Measurements from ENCODE around the gene KDM3B. TPM values are rescaled to one million over a fixed set of nuclear protein-coding genes. Genes with fewer than 3 reads are reported as not detected.

KDM3B gene
- total RNA-seq, 2 donors from 2014 or later = 61.2 to 85.1 TPM

DNA sequence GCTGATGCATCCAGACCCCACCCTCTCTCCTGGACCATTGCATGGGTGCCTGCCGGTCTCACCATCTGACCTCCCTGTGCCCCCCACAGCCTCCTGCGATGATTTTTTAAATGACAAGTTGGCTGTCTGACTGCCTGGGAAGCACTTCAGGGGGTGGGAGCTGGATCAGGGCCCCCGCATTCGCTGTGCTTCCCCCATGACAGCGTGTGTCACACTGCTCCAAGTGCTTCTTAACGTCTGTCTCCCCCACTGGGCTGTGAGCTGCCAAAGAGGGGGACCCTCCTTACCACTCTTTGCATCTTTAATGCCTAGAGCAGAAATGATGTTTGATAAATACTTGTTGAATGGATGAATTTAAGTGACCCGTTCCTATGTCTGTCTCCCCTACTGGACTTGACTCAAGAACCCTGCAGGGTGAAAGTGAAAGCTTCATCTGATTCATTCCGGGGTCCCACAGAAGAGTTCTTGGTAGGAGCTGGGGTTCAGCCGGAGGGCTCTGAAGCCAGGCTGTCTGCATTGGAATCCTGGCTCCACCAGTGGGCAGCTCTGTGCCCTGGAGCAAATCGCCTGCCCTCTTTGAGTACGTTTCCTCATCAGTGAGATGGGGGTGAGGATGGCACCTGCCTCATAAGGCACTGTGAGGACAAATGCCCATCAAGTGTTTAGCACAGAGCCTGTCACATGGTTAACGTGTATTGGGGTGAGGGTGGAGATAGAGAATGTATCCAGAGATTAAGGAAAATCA is 105.2 kb downstream of the KDM3B start:
- Histone ChIP-seq H3K27ac (no peak overlapping the region), H3K9me3 (no peaks in the 10 kb centered on the region), H3K36me3 (no peaks in the 10 kb centered on the region), H3K27me3 (replicated peaks; ENCODE audit: insufficient read depth) (no peaks in the 10 kb centered on the region), H3K4me1 (replicated peaks) (no peaks in the 10 kb centered on the region), H3K4me3 (no peak overlapping the region)
- WGBS = 69% methylated on average over 12 of the region's 12 CpGs
- no peak for DNase-seq (ENCODE audit: low spot score)
- TF ChIP-seq POLR2A (IDR thresholded peaks at IDR 0.05) = no peak
- TF ChIP-seq POLR2AphosphoS5 (IDR thresholded peaks at IDR 0.05) = no peak
- TF ChIP-seq, protein P1, sequence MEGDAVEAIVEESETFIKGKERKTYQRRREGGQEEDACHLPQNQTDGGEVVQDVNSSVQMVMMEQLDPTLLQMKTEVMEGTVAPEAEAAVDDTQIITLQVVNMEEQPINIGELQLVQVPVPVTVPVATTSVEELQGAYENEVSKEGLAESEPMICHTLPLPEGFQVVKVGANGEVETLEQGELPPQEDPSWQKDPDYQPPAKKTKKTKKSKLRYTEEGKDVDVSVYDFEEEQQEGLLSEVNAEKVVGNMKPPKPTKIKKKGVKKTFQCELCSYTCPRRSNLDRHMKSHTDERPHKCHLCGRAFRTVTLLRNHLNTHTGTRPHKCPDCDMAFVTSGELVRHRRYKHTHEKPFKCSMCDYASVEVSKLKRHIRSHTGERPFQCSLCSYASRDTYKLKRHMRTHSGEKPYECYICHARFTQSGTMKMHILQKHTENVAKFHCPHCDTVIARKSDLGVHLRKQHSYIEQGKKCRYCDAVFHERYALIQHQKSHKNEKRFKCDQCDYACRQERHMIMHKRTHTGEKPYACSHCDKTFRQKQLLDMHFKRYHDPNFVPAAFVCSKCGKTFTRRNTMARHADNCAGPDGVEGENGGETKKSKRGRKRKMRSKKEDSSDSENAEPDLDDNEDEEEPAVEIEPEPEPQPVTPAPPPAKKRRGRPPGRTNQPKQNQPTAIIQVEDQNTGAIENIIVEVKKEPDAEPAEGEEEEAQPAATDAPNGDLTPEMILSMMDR (IDR thresholded peaks at IDR 0.05) = no peak
- intact Hi-C loops (cut with DNase I) = no loop called here

DNA sequence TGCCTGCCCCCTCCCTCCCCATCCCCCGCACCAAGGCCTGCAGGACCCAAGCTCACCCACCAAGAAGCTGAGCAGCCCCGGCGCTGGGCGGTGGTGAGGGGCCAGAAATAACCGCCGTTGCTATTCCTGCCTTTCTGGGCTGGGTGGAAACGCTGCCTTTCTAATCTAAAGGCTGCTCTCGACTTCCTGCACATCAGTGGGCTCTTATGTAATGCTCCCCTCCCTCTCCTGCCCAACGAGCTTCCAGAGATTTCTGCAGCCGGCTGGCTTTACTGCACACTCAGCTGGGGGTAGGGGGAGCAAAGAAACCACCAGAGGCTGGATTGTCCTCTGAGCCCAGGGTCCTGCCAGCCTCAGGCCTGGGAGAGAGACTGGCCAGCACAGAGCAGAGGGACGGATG is 105.9 kb downstream of the KDM3B start:
- H3K9me3 ChIP-seq = no peaks in the 10 kb centered on the region
- no peak for DNase-seq (ENCODE audit: low spot score)
- intact Hi-C loops (cut with DNase I) = no loop called here
- H3K27me3 ChIP-seq (replicated peaks; ENCODE audit: insufficient read depth) = no peaks in the 10 kb centered on the region
- TF ChIP-seq, protein P1 (IDR thresholded peaks at IDR 0.05) = no peak
- TF ChIP-seq POLR2AphosphoS5 (IDR thresholded peaks at IDR 0.05) (no peak), POLR2A (IDR thresholded peaks at IDR 0.05) (no peak)
- no peak overlapping the region for H3K27ac ChIP-seq
- peaks cover 2% of the 10 kb centered on the region for H3K4me1 ChIP-seq (replicated peaks)
- H3K36me3 ChIP-seq = no peaks in the 10 kb centered on the region
- WGBS = 36% methylated on average over 11 of the region's 11 CpGs
- no peak overlapping the region for H3K4me3 ChIP-seq

DNA sequence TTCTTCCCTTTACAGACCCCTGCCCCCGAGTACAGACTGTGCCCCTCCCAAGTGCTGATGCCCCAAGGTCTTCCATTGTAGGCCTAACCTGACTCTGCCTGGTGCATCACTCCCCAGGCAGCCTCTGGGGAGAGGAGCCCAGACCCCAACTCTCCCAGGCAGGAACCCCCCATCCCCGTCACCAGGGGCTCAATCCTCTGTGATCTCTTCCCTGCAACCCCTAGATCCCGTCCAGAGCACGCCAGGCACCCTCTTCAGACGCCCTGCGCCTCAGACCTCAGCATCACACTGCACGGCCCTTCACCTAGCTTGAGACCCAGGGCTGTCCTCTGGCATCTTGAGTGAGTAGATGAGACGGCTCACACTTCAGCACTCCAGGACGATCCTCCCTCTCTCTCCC is 106.4 kb downstream of the KDM3B start:
- DNase-seq (ENCODE audit: low spot score) = no peak
- Histone ChIP-seq H3K27me3 (replicated peaks; ENCODE audit: insufficient read depth) (no peaks in the 10 kb centered on the region), H3K4me3 (no peak overlapping the region), H3K4me1 (replicated peaks) (peaks cover 3% of the 10 kb centered on the region), H3K27ac (no peak overlapping the region), H3K36me3 (no peaks in the 10 kb centered on the region), H3K9me3 (no peaks in the 10 kb centered on the region)
- TF ChIP-seq, protein P1 (IDR thresholded peaks at IDR 0.05) = no peak
- no peak for TF ChIP-seq POLR2A (IDR thresholded peaks at IDR 0.05)
- no peak for TF ChIP-seq POLR2AphosphoS5 (IDR thresholded peaks at IDR 0.05)
- WGBS = 74% methylated on average over 9 of the region's 9 CpGs
- intact Hi-C loops (cut with DNase I) = no loop called here

DNA sequence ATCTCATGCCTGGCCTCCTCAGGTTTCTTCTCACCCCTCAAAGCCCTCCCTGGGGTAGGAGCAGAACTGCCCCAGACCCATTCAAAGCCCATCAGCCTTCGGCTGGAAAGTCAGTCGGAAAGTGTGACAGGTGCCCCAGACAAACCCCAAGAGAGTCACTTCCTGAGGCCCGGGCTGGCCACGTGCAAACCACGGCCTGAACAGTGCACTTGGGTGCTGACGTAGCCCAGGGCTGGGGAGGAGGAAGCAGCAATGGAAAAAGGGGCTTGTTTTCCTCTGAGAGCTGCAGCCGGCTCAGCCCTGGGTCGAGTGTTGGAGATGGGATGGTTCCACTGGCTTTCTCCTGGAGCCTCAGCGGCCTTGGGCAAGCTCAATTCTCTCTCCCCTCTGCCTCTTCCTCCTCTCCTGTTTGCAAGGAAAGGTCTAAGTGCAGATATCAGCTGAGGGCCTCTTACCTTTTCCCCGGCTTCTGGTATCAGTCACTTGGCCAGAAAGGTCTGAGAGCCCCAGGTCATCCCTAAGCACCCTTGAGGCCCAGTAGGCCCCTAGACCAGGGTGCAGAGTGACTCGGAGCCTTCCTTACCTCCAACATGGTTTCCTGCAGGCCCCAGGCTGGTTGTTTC is 106.9 kb downstream of the KDM3B start:
- H3K9me3 ChIP-seq = no peaks in the 10 kb centered on the region
- intact Hi-C loops (cut with DNase I) = no loop called here
- WGBS = 87% methylated on average over 11 of the region's 11 CpGs
- H3K4me3 ChIP-seq = no peak overlapping the region
- H3K36me3 ChIP-seq = no peaks in the 10 kb centered on the region
- TF ChIP-seq POLR2AphosphoS5 (IDR thresholded peaks at IDR 0.05) (no peak), POLR2A (IDR thresholded peaks at IDR 0.05) (no peak)
- TF ChIP-seq, protein P1 (IDR thresholded peaks at IDR 0.05) = no peak
- no peak overlapping the region for H3K27ac ChIP-seq
- H3K27me3 ChIP-seq (replicated peaks; ENCODE audit: insufficient read depth) = no peaks in the 10 kb centered on the region
- DNase-seq (ENCODE audit: low spot score) = no peak
- H3K4me1 ChIP-seq (replicated peaks) = peaks cover 3% of the 10 kb centered on the region

Data from prostate gland (tissue), 2 donors.